MCF 10A (cell line): ENCODE data around the gene CPO. TPM values are rescaled to one million over a fixed set of nuclear protein-coding genes. Genes with fewer than 3 reads are reported as not detected.

Experiments
- BruUV-seq: library from RNA; stranded (reverse); fragments of 400-500 nt; replicated peaks from 2 replicates; lab custom pipeline; 2021; lab: Mats Ljungman, UMichigan
- CTCF ChIA-PET: fragments of 300-600 bp; sonication (Branson Sonifier 250); formaldehyde crosslinking; extraction: SDS; loops from one replicate; lab custom pipeline; 2021; ENCODE audit warnings: antibody characterized with exemption, inconsistent platforms; lab: Yijun Ruan, JAX
- POLR2A ChIA-PET: fragments of 300-600, 350-650 bp; sonication (Branson Sonifier 250); formaldehyde crosslinking; extraction: SDS; loops from one replicate; lab custom pipeline; 2020; ENCODE audit warnings: antibody characterized with exemption, inconsistent platforms; lab: Yijun Ruan, JAX
- DNase-seq: peaks from one replicate; pipeline ENCODE4 v3.0.0-alpha.2; 2018; ENCODE audit not compliant: unreplicated experiment
- H3K27ac Mint-ChIP-seq: one replicate; pipeline ENCODE4 v1.8.0; 2022; ENCODE audit warnings: mild to moderate bottlenecking, low read depth, mixed read lengths; ENCODE audit not compliant: unreplicated experiment
- H3K27me3 Mint-ChIP-seq: one replicate; pipeline ENCODE4 v1.8.0; 2022; ENCODE audit warnings: mixed read lengths; ENCODE audit not compliant: insufficient read depth, unreplicated experiment
- H3K36me3 Mint-ChIP-seq: one replicate; pipeline ENCODE4 v1.8.0; 2022; ENCODE audit warnings: mild to moderate bottlenecking, moderate library complexity, mixed read lengths; ENCODE audit not compliant: insufficient read depth, unreplicated experiment
- H3K4me1 Mint-ChIP-seq: one replicate; pipeline ENCODE4 v1.8.0; 2022; ENCODE audit warnings: mixed read lengths; ENCODE audit not compliant: insufficient read depth, unreplicated experiment
- H3K4me3 Mint-ChIP-seq: one replicate; pipeline ENCODE4 v1.8.0; 2022; ENCODE audit warnings: mild to moderate bottlenecking, moderate library complexity, mixed read lengths; ENCODE audit not compliant: unreplicated experiment
- H3K9me3 Mint-ChIP-seq: one replicate; pipeline ENCODE4 v1.8.0; 2022; ENCODE audit warnings: mixed read lengths; ENCODE audit not compliant: unreplicated experiment
- CTCF ChIP-seq: fragments of 200-600 bp; IDR thresholded peaks from one replicate; pipeline ENCODE4 v1.8.0; 2022; ENCODE audit warnings: antibody characterized with exemption, mild to moderate bottlenecking; ENCODE audit not compliant: unreplicated experiment
- intact Hi-C: fragments of 100-400 bp; cut with micrococcal nuclease; formaldehyde crosslinking; loops from 2 replicates; pipeline ENCODE4 v1.14.1; 2022
- total RNA-seq: library from RNA; stranded (reverse); gene quantifications from 2 replicates; pipeline ENCODE4 v1.2.3, GENCODE V29; 2022

The CPO gene
- total RNA-seq, 1 experiment from 2014 or later: not detected

DNA sequence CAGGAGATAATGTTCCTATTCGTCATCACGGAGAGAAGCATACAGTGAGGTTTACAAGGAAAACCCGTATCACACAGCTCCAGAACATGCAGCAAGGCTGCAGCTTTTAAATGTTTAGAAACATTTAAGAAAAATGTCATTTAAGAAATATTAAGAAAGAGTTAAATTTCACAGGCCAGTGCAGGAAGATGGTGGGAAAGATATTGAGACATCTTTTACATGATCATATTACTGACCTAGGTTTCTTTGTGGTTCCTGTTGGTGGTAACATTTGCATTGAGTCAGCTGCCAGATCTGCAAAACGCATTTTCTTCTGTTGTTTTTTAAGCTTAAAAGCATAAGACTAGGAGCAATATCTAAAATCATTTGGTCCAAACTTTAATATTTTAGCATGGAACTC lies 44.9 kb downstream of the CPO start:
- no TSS peak for BruUV-seq
- intact Hi-C loops: loop anchor here (5.0 kb wide), 4 partner anchors 88 to 358 kb away; no protein-coding TSS in a partner anchor
- no peak for TF ChIP-seq CTCF
- no peak overlapping the region for H3K4me3 Mint-ChIP-seq
- H3K9me3 Mint-ChIP-seq: no peaks in the 10 kb centered on the region
- peak; percentile 56 for DNase-seq
- H3K4me1 Mint-ChIP-seq: peaks cover 26% of the 10 kb centered on the region
- CTCF ChIA-PET: interaction anchor here (0.7 to 6.4 kb wide), 8 partner anchors 169 to 492 kb away, joined by 3 to 134 read pairs (median 4); no protein-coding TSS in a partner anchor
- POLR2A ChIA-PET: interaction anchor here (0.6 to 1.8 kb wide), 4 partner anchors 24 to 489 kb away, joined by 3 to 6 read pairs (median 4); partner anchors contain the start of gene KLF7
- no peaks in the 10 kb centered on the region for H3K27me3 Mint-ChIP-seq
- no peak overlapping the region for H3K27ac Mint-ChIP-seq
- no peaks in the 10 kb centered on the region for H3K36me3 Mint-ChIP-seq

DNA sequence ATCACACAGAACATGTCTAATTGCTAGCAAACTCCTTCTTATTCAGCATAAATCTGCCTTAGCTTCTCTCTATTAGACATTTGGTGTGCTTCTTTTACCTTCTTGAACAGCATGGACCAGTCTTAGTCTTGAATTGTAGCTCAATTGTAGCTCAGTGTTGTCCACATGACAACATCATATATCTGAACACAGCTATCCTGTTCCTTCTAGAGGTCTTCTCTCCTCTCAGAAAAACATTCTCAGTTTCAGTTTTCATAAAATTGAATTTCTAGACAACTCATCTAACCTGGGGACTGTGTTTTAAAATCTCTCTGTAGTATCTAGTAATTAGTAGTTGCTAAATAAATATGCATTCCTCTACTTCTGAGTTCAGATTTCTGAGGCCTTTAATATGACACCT lies 47.6 kb downstream of the CPO start:
- Mint-ChIP-seq H3K27ac (no peak overlapping the region), H3K9me3 (no peaks in the 10 kb centered on the region), H3K36me3 (no peaks in the 10 kb centered on the region), H3K4me3 (no peak overlapping the region), H3K27me3 (no peaks in the 10 kb centered on the region), H3K4me1 (peaks cover 22% of the 10 kb centered on the region)
- intact Hi-C loops: no loop called here
- CTCF ChIA-PET: interaction anchor here (0.6 to 2.8 kb wide), 2 partner anchors 234 to 486 kb away, joined by 3 to 14 read pairs; no protein-coding TSS in a partner anchor
- DNase-seq: no peak
- TF ChIP-seq CTCF: no peak
- BruUV-seq: no TSS peak
- POLR2A ChIA-PET: interaction anchor here (0.9 kb wide), 1 partner anchor 486 kb away, joined by 3 read pairs; no protein-coding TSS in a partner anchor

- DNase-seq: no peak
- Mint-ChIP-seq H3K9me3 (no peaks in the 10 kb centered on the region), H3K4me1 (peaks cover 14% of the 10 kb centered on the region), H3K36me3 (no peaks in the 10 kb centered on the region), H3K27me3 (no peaks in the 10 kb centered on the region), H3K27ac (no peak overlapping the region), H3K4me3 (no peak overlapping the region)
- no TSS peak for BruUV-seq
- intact Hi-C loops: no loop called here
- no peak for TF ChIP-seq CTCF
- ChIA-PET POLR2A (no interaction called here), CTCF (interaction anchor here (1.2 to 2.8 kb wide), 3 partner anchors 8 to 485 kb away, joined by 3 to 14 read pairs (median 5); no protein-coding TSS in a partner anchor)
Measured at GRCh38 chr2:206987810-206988209, 48.5 kb downstream of the CPO start.

- CTCF ChIA-PET: interaction anchor here (0.6 to 2.5 kb wide), 5 partner anchors 9 to 481 kb away, joined by 3 to 5 read pairs (median 4); no protein-coding TSS in a partner anchor
- no peak for TF ChIP-seq CTCF
- no peak overlapping the region for H3K4me3 Mint-ChIP-seq
- no TSS peak for BruUV-seq
- H3K27ac Mint-ChIP-seq: no peak overlapping the region
- no peak for DNase-seq
- no peaks in the 10 kb centered on the region for H3K36me3 Mint-ChIP-seq
- peaks cover 12% of the 10 kb centered on the region for H3K4me1 Mint-ChIP-seq
- no peaks in the 10 kb centered on the region for H3K9me3 Mint-ChIP-seq
- H3K27me3 Mint-ChIP-seq: no peaks in the 10 kb centered on the region
- POLR2A ChIA-PET: no interaction called here
- intact Hi-C loops: no loop called here
Measured at GRCh38 chr2:206988884-206989283, 49.6 kb downstream of the CPO start.
